ENCODE data around the gene CALHM2.
"Not testable (repeated sequence)": the region's sequence is repeated elsewhere in the genome, so short reads cannot be mapped to it uniquely, and the experiment has no call there.

CALHM2 gene

DNA sequence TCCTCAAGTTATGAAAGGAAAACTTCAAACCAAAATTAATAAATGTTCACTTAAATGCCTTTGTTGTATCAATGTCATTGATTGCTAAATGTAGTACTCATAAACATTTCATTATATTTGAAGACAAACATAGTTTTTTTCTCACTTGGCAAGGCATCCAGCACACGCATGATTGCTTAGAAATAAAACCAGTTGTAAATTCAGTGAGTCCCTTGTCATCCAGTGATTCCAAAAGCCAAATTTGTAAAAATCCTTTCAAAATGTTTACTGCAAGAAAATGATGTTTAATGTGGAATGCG lies 35.2 kb upstream of the CALHM2 start:
- DNase-seq (ENCODE audit: low read depth) = no peak
- no peak overlapping the region for H3K4me3 ChIP-seq (ENCODE audit: low read depth, low read length)
- TF ChIP-seq, protein P1, sequence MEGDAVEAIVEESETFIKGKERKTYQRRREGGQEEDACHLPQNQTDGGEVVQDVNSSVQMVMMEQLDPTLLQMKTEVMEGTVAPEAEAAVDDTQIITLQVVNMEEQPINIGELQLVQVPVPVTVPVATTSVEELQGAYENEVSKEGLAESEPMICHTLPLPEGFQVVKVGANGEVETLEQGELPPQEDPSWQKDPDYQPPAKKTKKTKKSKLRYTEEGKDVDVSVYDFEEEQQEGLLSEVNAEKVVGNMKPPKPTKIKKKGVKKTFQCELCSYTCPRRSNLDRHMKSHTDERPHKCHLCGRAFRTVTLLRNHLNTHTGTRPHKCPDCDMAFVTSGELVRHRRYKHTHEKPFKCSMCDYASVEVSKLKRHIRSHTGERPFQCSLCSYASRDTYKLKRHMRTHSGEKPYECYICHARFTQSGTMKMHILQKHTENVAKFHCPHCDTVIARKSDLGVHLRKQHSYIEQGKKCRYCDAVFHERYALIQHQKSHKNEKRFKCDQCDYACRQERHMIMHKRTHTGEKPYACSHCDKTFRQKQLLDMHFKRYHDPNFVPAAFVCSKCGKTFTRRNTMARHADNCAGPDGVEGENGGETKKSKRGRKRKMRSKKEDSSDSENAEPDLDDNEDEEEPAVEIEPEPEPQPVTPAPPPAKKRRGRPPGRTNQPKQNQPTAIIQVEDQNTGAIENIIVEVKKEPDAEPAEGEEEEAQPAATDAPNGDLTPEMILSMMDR (conservative IDR thresholded peaks at IDR 0.05; ENCODE audit: low read depth, low read length) = no peak

- not testable (repeated sequence) for DNase-seq (ENCODE audit: low read depth); H3K4me3 ChIP-seq (ENCODE audit: low read depth, low read length)
Measured at GRCh38 chr10:103486635-103487409, 34.7 kb upstream of the CALHM2 start.

DNA sequence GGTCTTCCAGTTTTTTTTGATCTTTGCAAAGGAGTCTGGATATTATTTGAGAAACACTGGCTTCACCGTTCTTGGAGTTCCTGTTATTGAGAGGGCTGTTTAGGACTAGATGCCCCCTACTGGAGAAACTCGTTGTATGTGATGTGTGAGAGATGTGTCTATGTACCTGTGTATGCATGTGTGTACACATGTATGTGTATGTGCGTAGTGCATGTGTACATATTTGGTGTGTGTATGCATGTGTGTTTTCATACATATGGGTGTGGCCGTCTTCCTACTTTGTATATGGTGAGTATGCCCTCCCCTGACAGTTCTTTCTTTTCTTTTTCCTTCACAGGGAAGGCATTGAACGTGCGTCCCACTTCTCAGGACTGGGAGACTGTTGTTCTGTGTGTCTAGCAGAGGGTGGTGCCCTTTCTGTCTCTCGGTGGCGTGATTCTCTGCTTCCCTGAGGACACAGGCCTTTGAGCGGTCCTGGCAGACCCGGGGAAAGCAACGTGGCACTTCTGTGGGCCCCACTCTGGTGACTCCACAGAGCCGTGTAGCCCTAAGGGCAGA lies 29.9 kb upstream of the CALHM2 start:
- TF ChIP-seq, protein P1 (conservative IDR thresholded peaks at IDR 0.05; ENCODE audit: low read depth, low read length) = peak; percentile 71
- DNase-seq (ENCODE audit: low read depth) = peak; percentile 88
- no peak overlapping the region for H3K4me3 ChIP-seq (ENCODE audit: low read depth, low read length)

DNA sequence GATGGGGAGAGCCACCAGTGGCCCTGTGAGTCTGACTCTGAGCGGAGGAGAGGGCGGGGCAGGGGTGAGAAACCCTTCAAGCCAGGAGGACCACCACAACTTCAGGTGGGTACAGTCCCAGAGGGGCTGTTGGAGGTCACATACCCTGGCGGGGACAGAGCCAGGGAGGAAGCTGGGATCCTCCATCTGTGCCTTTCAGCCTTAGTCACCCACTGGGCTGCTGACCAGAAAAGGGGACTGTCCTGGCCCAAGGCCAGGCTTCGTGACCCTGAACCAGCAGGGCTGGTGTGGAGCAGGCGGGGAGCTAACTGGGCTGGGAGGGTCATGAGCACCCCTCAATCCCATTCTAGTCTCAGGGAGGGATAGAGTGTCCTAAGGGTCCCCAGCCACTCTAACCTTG lies 28.4 kb upstream of the CALHM2 start:
- no peak overlapping the region for H3K4me3 ChIP-seq (ENCODE audit: low read depth, low read length)
- DNase-seq (ENCODE audit: low read depth) = no peak
- TF ChIP-seq, protein P1 (conservative IDR thresholded peaks at IDR 0.05; ENCODE audit: low read depth, low read length) = no peak

DNA sequence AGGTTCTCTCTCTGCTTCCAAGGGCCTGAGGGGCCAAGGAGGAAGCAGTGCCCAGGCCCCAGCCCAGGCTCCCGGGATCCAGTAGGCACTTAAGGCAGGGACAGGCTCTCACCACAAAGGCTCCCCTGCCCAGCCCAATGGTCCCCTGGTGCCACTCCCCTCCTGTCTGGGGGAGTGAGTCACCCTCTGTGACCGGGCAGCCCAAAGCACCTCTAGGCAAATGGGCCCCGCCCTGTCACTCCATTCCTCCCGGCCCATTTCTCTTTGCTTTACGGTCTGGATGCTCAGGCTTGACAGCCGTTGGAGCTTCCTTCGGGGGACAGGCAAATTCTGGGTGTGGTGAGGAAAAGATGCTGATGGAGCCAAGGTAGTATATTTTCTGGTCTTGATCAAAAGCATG lies 27.0 kb upstream of the CALHM2 start, which contains the start of gene CALHM3:
CALHM3 (minus strand) TSS at position 106 of the 400 bp plus-strand sequence. CDS start 208 bp downstream, outside the sequence.
- no peak within 1 kb of the TSS for H3K4me3 ChIP-seq (ENCODE audit: low read depth, low read length)
- TF ChIP-seq, protein P1 (conservative IDR thresholded peaks at IDR 0.05; ENCODE audit: low read depth, low read length) = no peak
- DNase-seq (ENCODE audit: low read depth) = no peak

GRCh38 chr10:103478671-103479070 lies 26.5 kb upstream of the CALHM2 start:
- DNase-seq (ENCODE audit: low read depth) = no peak
- TF ChIP-seq, protein P1 (conservative IDR thresholded peaks at IDR 0.05; ENCODE audit: low read depth, low read length) = no peak

DNA sequence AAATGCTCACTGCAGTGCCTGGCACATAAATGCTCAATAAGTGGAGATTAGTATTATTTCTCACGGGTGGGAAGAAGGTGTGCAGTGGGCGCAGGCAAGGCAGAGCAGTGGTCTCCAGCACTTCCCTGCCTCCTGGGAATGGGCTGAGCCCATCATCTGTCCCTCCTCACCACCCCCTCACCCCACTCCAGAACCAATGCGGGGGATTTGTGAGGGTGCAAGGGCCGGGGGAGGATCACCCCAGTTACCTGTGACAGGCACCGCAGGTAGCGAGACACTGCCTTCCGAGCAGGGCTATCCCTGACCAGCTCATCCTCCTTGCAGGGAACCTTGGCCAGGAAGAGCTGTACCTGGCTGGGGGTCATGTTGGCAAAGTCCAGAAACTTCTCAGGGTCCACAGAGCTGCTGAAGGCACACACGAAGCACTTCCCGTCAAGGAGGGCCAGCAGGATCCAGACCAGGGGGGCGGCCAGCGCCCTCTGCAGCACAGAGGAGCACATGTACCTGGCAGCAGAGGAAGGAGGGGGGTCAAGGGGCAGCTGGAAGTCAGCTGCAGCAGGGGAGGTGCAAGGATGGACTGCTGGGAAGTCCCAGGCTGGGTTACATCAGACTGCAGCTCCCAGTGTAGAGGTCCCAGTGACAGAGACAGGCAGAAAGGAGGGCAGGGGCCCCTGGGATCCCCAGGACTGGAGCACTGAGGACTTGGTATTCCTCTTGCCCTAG lies 24.0 kb upstream of the CALHM2 start:
- H3K4me3 ChIP-seq (ENCODE audit: low read depth, low read length) = no peak overlapping the region
- DNase-seq (ENCODE audit: low read depth) = peak; percentile 28
- TF ChIP-seq, protein P1 (conservative IDR thresholded peaks at IDR 0.05; ENCODE audit: low read depth, low read length) = peak; percentile 44

More at GRCh38 chr10:103478671-103479070, 26.5 kb upstream of the CALHM2 start:
- no peak overlapping the region for H3K4me3 ChIP-seq (ENCODE audit: low read depth, low read length)
